Measurements from ENCODE around the gene CXorf65.
A peak's percentile ranks its signal among the peaks of the same experiment; 100 is the strongest.

The CXorf65 gene

DNA sequence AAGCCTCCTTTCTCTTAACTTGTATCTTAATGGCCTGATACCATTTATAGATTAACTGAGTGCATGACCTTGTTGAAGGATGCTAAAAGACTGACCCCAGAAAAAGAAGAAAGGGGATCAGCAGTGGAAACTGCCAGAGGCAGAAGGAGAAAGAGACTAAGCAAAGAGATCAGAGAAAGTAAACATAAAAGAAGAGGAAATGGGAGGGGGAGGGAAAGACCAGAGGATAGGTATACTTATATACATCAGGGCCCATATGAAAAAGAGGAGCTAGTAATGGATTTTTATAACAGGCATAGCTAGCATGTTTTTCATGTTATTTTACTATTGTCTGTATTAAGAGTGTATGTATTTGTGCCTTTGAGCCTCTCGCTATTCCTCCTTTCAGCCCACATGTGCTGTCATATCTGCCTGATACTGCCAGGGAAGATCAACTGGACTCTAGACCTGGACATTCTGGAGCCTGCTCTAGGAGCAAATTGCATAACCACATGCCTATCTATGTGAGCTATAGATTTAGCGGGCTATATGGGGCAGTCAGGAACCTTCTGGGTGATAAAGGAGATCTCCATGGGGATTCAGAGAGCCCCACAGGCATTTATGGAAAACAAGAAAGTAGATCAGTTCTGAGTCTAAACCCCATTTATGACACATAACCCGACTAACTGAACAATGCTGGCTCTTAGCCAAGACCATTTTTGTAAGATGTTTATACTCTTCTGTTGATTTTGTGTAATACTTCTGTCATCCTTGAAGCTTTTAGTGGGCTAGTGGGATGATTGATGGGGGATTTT lies 25.0 kb downstream of the CXorf65 start:
- no CpG with 5 or more reads among the region's 3 CpGs for WGBS, 2 donors (ENCODE audit: extremely low coverage in 2 of 2, insufficient read length in 2 of 2, insufficient replicate concordance in 1 of 2)
- no peak overlapping the region for H3K4ac ChIP-seq (ENCODE audit: low read length)
- H4K8ac ChIP-seq (ENCODE audit: low read depth, low read length): no peak overlapping the region
- peaks cover 0 to 15% (median 0%) of the 10 kb centered on the region in 3 experiments for H3K27me3 ChIP-seq (ENCODE audit: control insufficient read depth in 3 of 3, insufficient read depth in 3 of 3, low read depth in 1 of 3, low read length in 3 of 3)
- H3K9ac ChIP-seq (ENCODE audit: low read depth, low read length, poor library complexity): no peak overlapping the region
- no peak overlapping the region for H2AK5ac ChIP-seq (ENCODE audit: low read depth, low read length)
- no peak overlapping the region for H3K27ac ChIP-seq (replicated peaks; ENCODE audit: low read length)
- no peak overlapping the region for H3K23ac ChIP-seq (ENCODE audit: low read depth, low read length, poor library complexity)
- no peaks in the 10 kb centered on the region for H3K4me1 ChIP-seq (ENCODE audit: control insufficient read depth in 2 of 2, insufficient read depth in 1 of 2, low read depth in 1 of 2, low read length in 2 of 2)
- H2BK12ac ChIP-seq (ENCODE audit: low read length): no peak overlapping the region
- H3K14ac ChIP-seq (ENCODE audit: low read length): no peak overlapping the region
- H2BK120ac ChIP-seq (ENCODE audit: low read depth, low read length): no peak overlapping the region
- no peaks in the 10 kb centered on the region for H3K9me3 ChIP-seq (replicated peaks in 1 of 2; ENCODE audit: control insufficient read depth in 2 of 2, insufficient read depth in 1 of 2, low read depth in 1 of 2, low read length in 2 of 2)
- no peaks in the 10 kb centered on the region for H3K79me1 ChIP-seq (ENCODE audit: low read depth, low read length)
- no peak overlapping the region for H4K91ac ChIP-seq (ENCODE audit: low read depth, low read length, poor library complexity)
- no peak overlapping the region for H2BK5ac ChIP-seq (ENCODE audit: low read length)
- H3K36me3 ChIP-seq (replicated peaks in 1 of 2; ENCODE audit: control insufficient read depth in 2 of 2, insufficient read depth in 2 of 2, low read length in 2 of 2): no peaks in the 10 kb centered on the region
- H3K18ac ChIP-seq (ENCODE audit: low read length): no peak overlapping the region
- no peak for DNase-seq (ENCODE audit: low spot score)
- H2AFZ ChIP-seq (ENCODE audit: low read length): no peak overlapping the region
- no peak overlapping the region for H3K4me2 ChIP-seq (ENCODE audit: insufficient read depth, low read length, poor library complexity, severe bottlenecking)
- H3K4me3 ChIP-seq (ENCODE audit: low read length in 2 of 2): no peak overlapping the region
- H2BK15ac ChIP-seq (ENCODE audit: low read length): no peak overlapping the region

DNA sequence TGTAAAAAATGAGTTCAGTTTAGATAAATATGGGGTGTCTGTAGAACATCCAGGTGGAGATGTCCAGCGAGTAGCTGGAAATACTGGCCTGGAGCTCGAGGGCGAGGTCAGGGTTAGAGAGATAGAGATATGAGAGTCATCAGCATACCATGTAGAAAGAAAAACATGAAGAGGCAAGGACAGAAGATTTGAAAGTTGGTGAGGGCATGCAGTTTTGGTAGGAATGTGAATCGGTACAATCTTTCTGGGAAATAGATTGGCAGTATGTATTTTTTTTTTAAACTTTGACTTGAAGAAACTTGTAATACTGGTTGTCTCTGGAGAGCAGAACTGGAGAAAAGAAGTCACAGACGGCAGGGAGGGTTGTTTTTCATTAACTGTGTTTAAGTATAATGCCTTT lies 36.0 kb downstream of the CXorf65 start:
- Histone ChIP-seq H3K4ac (ENCODE audit: low read length) (no peak overlapping the region), H2BK12ac (ENCODE audit: low read length) (no peak overlapping the region), H3K27ac (replicated peaks; ENCODE audit: low read length) (no peak overlapping the region), H3K36me3 (replicated peaks in 1 of 2; ENCODE audit: control insufficient read depth in 2 of 2, insufficient read depth in 2 of 2, low read length in 2 of 2) (no peaks in the 10 kb centered on the region), H3K9ac (ENCODE audit: low read depth, low read length, poor library complexity) (no peak overlapping the region), H3K9me3 (replicated peaks in 1 of 2; ENCODE audit: control insufficient read depth in 2 of 2, insufficient read depth in 1 of 2, low read depth in 1 of 2, low read length in 2 of 2) (no peaks in the 10 kb centered on the region), H2BK120ac (ENCODE audit: low read depth, low read length) (no peak overlapping the region), H4K8ac (ENCODE audit: low read depth, low read length) (no peak overlapping the region), H3K27me3 (ENCODE audit: control insufficient read depth in 3 of 3, insufficient read depth in 3 of 3, low read depth in 1 of 3, low read length in 3 of 3) (peaks cover 0 to 2% (median 0%) of the 10 kb centered on the region in 3 experiments), H3K79me1 (ENCODE audit: low read depth, low read length) (no peaks in the 10 kb centered on the region), H3K14ac (ENCODE audit: low read length) (no peak overlapping the region), H3K23ac (ENCODE audit: low read depth, low read length, poor library complexity) (no peak overlapping the region), H3K4me1 (ENCODE audit: control insufficient read depth in 2 of 2, insufficient read depth in 1 of 2, low read depth in 1 of 2, low read length in 2 of 2) (no peaks in the 10 kb centered on the region), H3K4me2 (ENCODE audit: insufficient read depth, low read length, poor library complexity, severe bottlenecking) (no peak overlapping the region), H4K91ac (ENCODE audit: low read depth, low read length, poor library complexity) (no peak overlapping the region), H2BK15ac (ENCODE audit: low read length) (no peak overlapping the region), H3K4me3 (ENCODE audit: low read length in 2 of 2) (no peak overlapping the region), H2AFZ (ENCODE audit: low read length) (no peak overlapping the region), H3K18ac (ENCODE audit: low read length) (no peak overlapping the region), H2AK5ac (ENCODE audit: low read depth, low read length) (no peak overlapping the region), H2BK5ac (ENCODE audit: low read length) (no peak overlapping the region)
- no CpG with 5 or more reads among the region's 5 CpGs for WGBS, 2 donors (ENCODE audit: extremely low coverage in 2 of 2, insufficient read length in 2 of 2, insufficient replicate concordance in 1 of 2)
- no peak for DNase-seq (ENCODE audit: low spot score)

DNA sequence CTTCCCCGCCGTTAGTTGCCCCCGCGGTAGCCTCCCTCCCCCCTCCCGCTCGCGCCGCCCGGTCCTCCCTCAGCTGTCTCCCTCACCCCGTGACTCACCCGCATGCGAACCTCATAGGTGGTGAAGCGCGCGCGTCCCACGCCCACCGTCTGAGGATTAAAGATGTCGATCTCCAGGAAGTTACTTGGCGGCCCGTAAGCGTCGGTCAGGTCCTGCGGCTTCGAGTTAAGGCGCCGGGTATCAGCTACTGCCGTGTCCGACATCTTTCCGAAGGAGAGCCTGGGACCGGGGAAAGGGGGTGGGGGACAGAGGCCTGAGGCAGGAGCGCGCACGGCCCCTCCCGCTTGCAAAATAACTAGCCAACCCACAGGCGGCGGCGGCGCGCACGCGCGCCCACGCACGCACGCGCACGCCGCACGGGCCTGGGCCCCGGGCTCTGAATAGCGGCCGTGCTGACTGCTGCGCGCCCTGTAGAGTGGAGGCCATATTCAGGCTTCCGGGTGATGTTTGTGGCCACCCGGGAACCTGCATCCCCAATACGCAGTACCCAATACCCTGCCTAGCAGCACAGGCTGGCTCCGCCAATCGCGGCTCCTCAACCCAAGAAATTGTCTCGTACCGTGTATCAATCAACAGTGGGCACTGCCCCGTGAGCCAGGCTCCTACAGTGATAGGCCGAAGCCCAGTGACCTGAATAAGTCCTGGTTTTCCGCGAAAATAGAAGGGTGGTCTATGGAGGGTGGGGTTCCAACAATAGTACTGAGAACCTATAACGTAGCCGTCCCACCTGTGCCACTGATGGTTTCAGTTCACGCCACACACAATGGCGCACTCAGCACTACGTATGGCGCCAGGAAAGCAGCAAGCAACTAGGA lies 38.3 kb downstream of the CXorf65 start, which contains the start of gene SNX12:
Gene SNX12 (minus strand): TSS at position 291 of the 875 bp plus-strand sequence. CDS start 28 bp downstream, at position 263.
- H3K18ac ChIP-seq (ENCODE audit: low read length): peak within 1 kb of the TSS; percentile 80
- peak within 1 kb of the TSS; percentile 57 for H3K4me2 ChIP-seq (ENCODE audit: insufficient read depth, low read length, poor library complexity, severe bottlenecking)
- peak within 1 kb of the TSS; percentile 80 for H3K23ac ChIP-seq (ENCODE audit: low read depth, low read length, poor library complexity)
- no peaks in the 10 kb centered on the region for H3K4me1 ChIP-seq (ENCODE audit: control insufficient read depth in 2 of 2, insufficient read depth in 1 of 2, low read depth in 1 of 2, low read length in 2 of 2)
- H3K27ac ChIP-seq (replicated peaks; ENCODE audit: low read length): peak within 1 kb of the TSS; percentile 70
- WGBS, 2 donors (ENCODE audit: extremely low coverage in 2 of 2, insufficient read length in 2 of 2, insufficient replicate concordance in 1 of 2): no CpG with 5 or more reads among the region's 73 CpGs
- no peaks in the 10 kb centered on the region for H3K27me3 ChIP-seq (ENCODE audit: control insufficient read depth in 3 of 3, insufficient read depth in 3 of 3, low read depth in 1 of 3, low read length in 3 of 3)
- no peak within 1 kb of the TSS for H4K8ac ChIP-seq (ENCODE audit: low read depth, low read length)
- peak; percentile 85 for DNase-seq (ENCODE audit: low spot score)
- peak within 1 kb of the TSS; percentile 94 for H2AFZ ChIP-seq (ENCODE audit: low read length)
- H3K4ac ChIP-seq (ENCODE audit: low read length): no peak within 1 kb of the TSS
- H2BK12ac ChIP-seq (ENCODE audit: low read length): no peak within 1 kb of the TSS
- no peak within 1 kb of the TSS for H2BK5ac ChIP-seq (ENCODE audit: low read length)
- H3K9me3 ChIP-seq (replicated peaks in 1 of 2; ENCODE audit: control insufficient read depth in 2 of 2, insufficient read depth in 1 of 2, low read depth in 1 of 2, low read length in 2 of 2): no peaks in the 10 kb centered on the region
- no peak within 1 kb of the TSS for H2BK120ac ChIP-seq (ENCODE audit: low read depth, low read length)
- H2BK15ac ChIP-seq (ENCODE audit: low read length): no peak within 1 kb of the TSS
- no peak within 1 kb of the TSS for H2AK5ac ChIP-seq (ENCODE audit: low read depth, low read length)
- H4K91ac ChIP-seq (ENCODE audit: low read depth, low read length, poor library complexity): no peak within 1 kb of the TSS
- H3K4me3 ChIP-seq (ENCODE audit: low read length in 2 of 2): peak within 1 kb of the TSS; percentile 65 to 93
- no peak within 1 kb of the TSS for H3K14ac ChIP-seq (ENCODE audit: low read length)
- no peaks in the 10 kb centered on the region for H3K36me3 ChIP-seq (replicated peaks in 1 of 2; ENCODE audit: control insufficient read depth in 2 of 2, insufficient read depth in 2 of 2, low read length in 2 of 2)
- peak within 1 kb of the TSS; percentile 72 for H3K9ac ChIP-seq (ENCODE audit: low read depth, low read length, poor library complexity)
- no peaks in the 10 kb centered on the region for H3K79me1 ChIP-seq (ENCODE audit: low read depth, low read length)

DNA sequence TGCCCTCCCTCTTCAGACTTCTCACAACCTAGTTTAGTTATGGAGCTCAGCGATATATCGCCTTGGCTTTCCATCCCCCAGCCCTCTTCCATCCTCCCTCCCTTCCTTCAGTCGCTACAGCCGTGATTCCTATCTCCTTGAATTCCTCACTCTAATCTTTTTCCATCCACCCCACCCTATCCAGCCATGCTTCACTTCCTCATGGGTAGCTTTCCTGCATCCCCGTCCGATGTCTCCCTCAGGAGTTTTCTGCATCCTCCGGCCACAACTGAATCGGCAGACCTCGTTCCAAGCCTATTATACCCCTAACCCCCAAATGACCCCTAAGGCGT lies 38.9 kb downstream of the CXorf65 start:
- Histone ChIP-seq H3K27ac (replicated peaks; ENCODE audit: low read length) (peak overlapping the region; percentile 70), H2BK12ac (ENCODE audit: low read length) (no peak overlapping the region), H3K23ac (ENCODE audit: low read depth, low read length, poor library complexity) (peak overlapping the region; percentile 80), H3K79me1 (ENCODE audit: low read depth, low read length) (no peaks in the 10 kb centered on the region), H4K8ac (ENCODE audit: low read depth, low read length) (no peak overlapping the region), H4K91ac (ENCODE audit: low read depth, low read length, poor library complexity) (no peak overlapping the region), H3K9ac (ENCODE audit: low read depth, low read length, poor library complexity) (peak overlapping the region; percentile 72), H3K4me1 (ENCODE audit: control insufficient read depth in 2 of 2, insufficient read depth in 1 of 2, low read depth in 1 of 2, low read length in 2 of 2) (no peaks in the 10 kb centered on the region), H3K36me3 (replicated peaks in 1 of 2; ENCODE audit: control insufficient read depth in 2 of 2, insufficient read depth in 2 of 2, low read length in 2 of 2) (peaks cover under 1 to 3% of the 10 kb centered on the region in 2 donors), H3K4me2 (ENCODE audit: insufficient read depth, low read length, poor library complexity, severe bottlenecking) (peak overlapping the region; percentile 57), H3K18ac (ENCODE audit: low read length) (peak overlapping the region; percentile 64), H2BK5ac (ENCODE audit: low read length) (no peak overlapping the region), H2AFZ (ENCODE audit: low read length) (peak overlapping the region; percentile 94), H2BK120ac (ENCODE audit: low read depth, low read length) (no peak overlapping the region), H2AK5ac (ENCODE audit: low read depth, low read length) (no peak overlapping the region), H3K14ac (ENCODE audit: low read length) (no peak overlapping the region), H2BK15ac (ENCODE audit: low read length) (no peak overlapping the region), H3K4ac (ENCODE audit: low read length) (no peak overlapping the region), H3K9me3 (replicated peaks in 1 of 2; ENCODE audit: control insufficient read depth in 2 of 2, insufficient read depth in 1 of 2, low read depth in 1 of 2, low read length in 2 of 2) (no peaks in the 10 kb centered on the region), H3K27me3 (ENCODE audit: control insufficient read depth in 3 of 3, insufficient read depth in 3 of 3, low read depth in 1 of 3, low read length in 3 of 3) (no peaks in the 10 kb centered on the region), H3K4me3 (ENCODE audit: low read length in 2 of 2) (peak overlapping the region; percentile 65 to 93)
- no peak for DNase-seq (ENCODE audit: low spot score)
- no CpG with 5 or more reads among the region's 10 CpGs for WGBS, 2 donors (ENCODE audit: extremely low coverage in 2 of 2, insufficient read length in 2 of 2, insufficient replicate concordance in 1 of 2)
